HL-60 (cell line): Measurements from ENCODE around the gene TCERG1.

Experiments
- CTCF ChIP-seq: IDR thresholded peaks from one replicate; pipeline ENCODE4 v1.5.1; 2011; ENCODE audit warnings: low read length, control low read depth, inconsistent platforms; ENCODE audit not compliant: insufficient read depth
- GABPA ChIP-seq: IDR thresholded peaks from 2 replicates; pipeline ENCODE4 v1.6.1; 2012; ENCODE audit warnings: low read depth
- POLR2AphosphoS5 ChIP-seq: IDR thresholded peaks from 2 replicates; pipeline ENCODE4 v1.6.1; 2012; ENCODE audit warnings: low read depth
- REST ChIP-seq: IDR thresholded peaks from 2 replicates; pipeline ENCODE4 v1.6.1; 2012; ENCODE audit warnings: low read depth; ENCODE audit not compliant: insufficient replicate concordance
- SPI1 ChIP-seq: IDR thresholded peaks from 2 replicates; pipeline ENCODE4 v1.6.1; 2012; ENCODE audit warnings: low read depth, mild to moderate bottlenecking, borderline replicate concordance

GRCh38 chr5:146548781-146549449 is 101.8 kb downstream of the TCERG1 start:
- no peak for TF ChIP-seq CTCF
- TF ChIP-seq REST: no peak
- TF ChIP-seq GABPA: no peak
- TF ChIP-seq POLR2AphosphoS5: no peak
- TF ChIP-seq SPI1: no peak
